ENCODE measurements around the gene LYG2.
"Not testable (repeated sequence)": the region's sequence is repeated elsewhere in the genome, so short reads cannot be mapped to it uniquely, and the experiment has no call there.

Gene LYG2, protein sequence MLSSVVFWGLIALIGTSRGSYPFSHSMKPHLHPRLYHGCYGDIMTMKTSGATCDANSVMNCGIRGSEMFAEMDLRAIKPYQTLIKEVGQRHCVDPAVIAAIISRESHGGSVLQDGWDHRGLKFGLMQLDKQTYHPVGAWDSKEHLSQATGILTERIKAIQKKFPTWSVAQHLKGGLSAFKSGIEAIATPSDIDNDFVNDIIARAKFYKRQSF

DNA sequence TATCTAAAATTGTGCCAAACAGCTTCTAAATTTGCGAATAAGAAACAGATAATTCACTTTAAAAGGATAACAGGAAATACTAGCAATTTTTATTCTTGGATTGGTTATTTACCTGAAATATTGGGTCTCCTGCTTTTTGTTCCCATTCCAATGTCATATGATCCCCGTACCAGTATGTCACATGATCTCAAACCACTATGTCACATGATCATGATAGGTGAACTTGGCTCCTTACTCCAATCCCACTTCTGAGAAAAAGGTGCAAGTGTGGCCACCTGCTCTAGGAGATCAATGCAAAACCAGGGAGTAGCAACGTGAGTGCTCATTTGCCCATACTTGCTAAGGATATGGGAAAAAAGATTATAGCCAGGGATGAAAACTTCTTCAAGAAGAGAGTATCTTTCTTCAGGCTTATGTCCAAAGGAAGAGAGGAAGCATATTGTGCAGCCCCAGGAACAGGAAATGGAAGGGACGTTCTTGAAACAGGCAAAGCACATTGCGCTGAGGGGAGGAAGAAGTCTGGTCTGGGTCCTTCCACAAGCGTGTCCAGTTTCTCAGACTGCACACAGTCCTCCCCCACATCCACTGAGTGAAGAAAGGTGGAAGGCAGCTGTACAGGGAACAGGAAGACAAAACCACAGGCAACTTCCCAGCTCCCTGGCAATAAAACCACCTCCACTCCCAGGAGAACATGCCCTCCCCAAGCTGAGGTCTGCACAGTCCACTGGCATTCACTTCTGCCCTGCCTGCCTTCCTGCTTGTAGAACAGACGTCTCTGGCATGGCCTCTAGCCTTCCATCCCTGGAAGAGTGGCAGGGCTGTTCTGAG, at the start of gene LYG2:
TSS of gene LYG2 (minus strand) at position 176 of the 828 bp plus-strand sequence. CDS start 1,406 bp downstream, outside the sequence.
- DNase-seq = no peak

DNA sequence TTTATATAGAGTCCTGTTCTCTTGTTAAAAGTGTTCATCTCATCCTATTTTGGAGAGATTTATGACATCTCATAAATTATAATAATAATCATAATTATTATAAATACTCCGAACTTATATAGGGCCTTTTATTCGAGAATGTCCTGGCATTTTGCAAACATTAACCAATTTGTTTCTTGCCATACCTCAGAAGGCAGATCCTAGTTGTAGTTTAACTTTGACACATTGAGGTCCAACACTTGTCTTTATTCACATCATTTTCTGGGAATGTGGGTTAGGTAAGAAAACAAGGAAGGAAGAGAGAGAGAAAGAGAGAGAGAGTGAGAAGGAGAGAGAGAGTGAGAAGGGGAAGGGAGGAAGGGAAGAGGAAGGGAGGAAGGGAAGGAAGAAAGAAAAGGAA, 45.6 kb upstream of the LYG2 start, which contains the start of gene LYG1:
TSS of gene LYG1 (minus strand) at position 101 of the 400 bp plus-strand sequence. CDS start 5,527 bp downstream, outside the sequence.
- not testable (repeated sequence) for DNase-seq

DNA sequence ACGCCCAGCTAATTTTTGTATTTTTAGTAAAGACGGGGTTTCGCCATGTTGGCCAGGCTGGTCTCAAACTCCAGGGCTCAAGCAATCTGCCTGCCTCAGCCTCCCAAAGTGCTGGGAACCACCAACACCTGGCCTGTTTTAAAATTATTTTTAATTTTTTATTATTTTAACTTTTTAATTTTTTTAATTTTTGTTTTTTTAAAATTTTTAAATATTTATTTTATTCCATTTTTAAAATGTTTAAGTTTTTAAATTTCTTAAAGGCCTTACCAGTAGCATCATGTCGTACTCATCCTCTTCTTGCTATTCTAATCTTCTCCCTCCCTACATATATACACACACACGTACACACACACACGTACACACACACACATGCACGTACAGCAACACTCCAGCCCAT, 44.1 kb upstream of the LYG2 start:
- no peak for DNase-seq

DNA sequence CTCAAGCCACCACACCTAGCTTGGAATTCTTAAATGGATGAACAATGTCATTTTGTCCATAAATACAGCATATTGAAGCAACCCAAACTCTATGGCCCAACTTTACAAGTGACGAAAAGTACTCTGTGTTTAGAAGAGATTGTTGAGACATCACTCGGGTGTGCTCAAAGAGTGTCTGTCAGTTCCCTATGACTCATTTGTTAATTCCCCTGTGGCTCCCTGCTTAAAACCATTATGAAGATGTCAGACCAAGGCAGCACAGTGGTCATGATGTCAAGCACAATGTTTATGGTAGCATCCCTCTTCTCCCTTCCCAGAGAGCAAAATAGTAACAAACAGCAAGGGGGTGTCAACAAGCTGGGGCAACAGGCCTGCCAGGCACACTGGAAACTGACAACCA, 42.5 kb upstream of the LYG2 start:
- no peak for DNase-seq

DNA sequence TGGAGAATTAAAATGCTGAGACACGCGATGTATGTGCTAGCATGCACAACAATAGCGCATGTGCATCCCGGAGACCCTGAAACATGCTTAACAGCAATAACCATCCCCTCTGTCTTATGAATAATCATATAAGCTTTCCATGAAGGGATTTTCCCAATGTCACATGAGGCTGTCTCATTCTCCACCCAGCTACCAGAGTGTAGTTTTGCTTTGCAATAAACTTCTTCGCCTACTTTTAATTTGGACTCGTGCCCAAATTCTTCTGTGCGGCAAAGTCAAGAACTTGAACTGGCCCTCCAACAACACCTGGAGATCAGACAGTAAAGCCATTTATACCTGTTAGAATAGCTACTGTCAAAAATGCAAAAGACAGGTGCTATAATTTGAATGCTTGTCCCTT, 30.1 kb upstream of the LYG2 start:
- no peak for DNase-seq

DNA sequence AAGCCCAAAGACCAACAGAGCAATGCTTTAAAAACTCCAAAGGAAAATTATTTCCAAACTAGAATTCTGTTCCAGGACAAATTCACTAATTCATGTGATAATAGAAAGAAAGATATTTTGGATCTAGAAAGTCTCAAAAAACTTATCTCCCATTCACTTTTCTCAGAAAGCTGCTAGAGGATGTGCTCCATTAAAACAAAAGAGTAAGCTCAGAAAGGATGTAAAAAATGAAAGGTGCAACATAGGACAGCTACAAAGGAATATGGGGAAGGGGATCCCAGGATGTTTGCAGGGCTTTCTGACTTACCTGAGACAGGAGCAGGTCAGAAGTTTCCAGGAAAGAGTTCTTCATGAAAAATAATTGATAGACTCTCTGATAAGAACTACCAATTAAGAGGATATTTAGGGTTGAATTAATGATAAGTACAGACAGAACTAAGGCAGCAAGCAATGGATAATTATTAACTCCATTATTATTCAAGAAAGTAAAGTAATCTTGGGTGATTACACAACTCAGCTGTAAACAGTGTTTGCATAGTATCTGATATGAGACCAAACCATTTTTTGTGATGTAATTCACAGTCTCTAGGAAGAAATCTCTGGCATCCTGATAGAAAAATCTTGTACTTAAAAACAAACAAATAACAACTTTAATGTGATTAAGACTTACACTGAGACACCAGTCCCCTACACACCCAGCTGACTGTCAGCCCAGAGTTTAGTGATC, 24.7 kb upstream of the LYG2 start:
- no peak for DNase-seq

DNA sequence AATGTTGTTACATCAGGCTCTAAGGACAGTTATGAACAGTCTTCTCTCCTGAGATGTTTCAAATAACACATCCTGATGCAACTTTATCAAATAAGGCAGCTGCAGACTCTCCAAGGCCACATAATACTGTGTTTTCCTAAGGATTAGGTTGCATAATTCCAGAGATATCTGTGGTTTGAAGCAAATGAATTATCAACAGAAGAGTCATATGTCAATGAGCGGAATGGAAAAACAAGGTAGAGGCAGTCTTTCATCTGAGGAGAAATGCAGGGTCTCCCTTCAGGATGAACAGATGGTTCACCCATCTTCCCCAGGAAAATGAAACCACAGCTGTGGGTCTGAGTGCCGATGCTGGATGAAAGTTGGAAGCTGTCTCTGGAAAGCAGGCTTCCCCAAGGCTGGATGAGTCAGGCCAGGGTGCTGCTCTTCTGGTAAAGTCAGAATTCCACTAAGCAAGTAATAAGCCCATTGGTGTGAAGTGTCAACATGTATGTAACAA, 23.4 kb upstream of the LYG2 start:
- DNase-seq = no peak

DNA sequence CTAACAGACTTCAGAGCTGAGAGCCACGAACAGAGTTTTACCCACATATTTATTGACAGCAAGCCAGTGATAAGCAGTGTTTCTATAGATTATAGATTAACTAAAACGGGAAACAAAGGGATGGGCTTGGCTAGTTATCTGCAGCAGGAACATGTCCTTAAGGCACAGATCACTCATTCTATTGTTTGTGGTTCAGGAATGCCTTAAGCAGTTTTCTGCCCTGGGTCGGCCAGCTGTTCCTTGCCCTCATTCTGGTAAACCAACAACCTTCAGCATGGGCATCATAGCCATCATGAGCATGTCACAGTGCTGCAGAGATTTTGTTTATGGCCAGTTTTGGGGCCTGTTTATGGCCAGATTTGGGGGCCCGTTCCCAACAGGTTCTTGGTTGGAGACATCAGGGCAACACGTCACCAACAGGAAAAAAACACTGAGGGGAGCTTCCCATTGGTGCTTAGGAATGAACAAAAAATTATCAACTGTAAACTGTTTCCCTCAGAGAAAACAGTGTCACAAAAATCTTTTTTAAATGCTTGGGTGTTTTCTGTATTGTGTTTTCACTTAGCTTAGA, 22.8 kb upstream of the LYG2 start:
- DNase-seq = not testable (repeated sequence)

DNA sequence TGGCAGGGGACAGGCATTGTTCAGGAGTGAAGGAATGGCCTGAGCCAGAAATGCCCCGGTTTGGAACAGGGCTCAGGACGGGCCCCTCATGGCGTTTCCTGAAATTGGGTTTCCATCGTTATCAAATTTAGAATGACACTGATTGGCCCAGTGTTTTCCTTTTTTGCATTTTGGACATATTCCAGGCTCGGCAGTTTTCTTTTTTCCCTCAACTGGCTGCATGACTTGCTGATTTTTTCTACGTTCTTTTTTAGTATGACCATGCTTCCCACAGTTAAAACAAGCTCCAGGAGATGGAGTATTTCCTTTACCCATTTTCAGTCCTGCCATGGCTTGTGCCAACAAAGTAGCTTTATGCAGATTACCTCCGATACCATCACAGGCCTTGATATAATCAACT, 20.4 kb upstream of the LYG2 start:
- DNase-seq = no peak

DNA sequence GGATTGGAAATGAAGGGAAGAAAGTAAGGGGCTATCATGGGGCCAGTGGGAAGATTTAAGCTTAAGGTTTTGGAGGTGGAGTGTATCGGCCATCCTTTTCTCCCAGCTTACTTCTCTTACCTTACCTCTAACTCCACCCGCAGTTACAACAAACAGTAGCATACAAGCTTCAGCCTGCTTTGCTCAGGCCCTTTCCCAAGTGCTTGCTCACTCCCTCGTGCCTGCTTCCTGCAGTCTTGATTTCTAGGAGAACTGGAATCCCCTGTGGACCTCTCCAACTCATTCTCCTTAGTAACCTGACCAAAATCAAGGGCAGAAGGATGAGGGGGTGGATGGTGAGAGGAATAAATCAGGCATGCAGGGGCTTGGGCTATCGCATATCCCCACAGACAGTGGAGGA, 5.8 kb upstream of the LYG2 start:
- no peak for DNase-seq

DNA sequence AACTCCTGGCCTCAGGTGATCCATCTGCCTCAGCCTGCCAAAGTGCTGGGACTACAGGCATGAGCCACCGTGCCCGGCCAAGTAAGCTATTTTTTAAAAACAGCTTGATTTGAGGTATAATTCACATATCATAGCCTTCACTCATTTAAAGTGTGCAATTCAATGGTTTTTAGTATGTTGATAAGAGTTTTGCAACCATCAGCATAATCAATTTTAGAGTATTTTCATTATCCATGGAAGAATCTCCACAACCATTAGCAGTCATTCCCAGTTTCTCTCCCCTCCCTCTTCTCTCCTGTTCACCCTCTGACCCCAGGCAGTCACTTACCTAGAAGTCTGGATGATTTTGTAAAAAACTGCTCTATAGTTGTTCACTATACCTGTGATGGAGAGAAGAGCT, 4.7 kb upstream of the LYG2 start:
- no peak for DNase-seq

DNA sequence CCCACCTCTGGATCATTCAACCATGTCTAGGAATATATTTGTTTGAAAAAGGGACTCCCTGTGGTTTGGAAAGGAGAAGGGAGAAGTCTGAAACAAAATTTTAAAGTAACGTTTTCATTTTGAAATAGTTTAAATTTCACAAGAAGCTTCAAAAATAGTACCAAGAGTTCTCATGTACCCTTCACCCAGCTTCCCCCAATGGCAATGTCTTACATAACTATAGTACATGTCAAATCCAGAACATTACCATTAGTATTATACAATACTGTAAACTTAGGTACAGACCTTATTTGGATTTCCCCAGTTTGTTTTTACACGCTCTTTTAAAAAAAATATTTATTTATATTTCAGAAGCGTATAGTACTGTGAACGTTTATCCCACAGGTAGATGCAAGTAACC, 4.0 kb upstream of the LYG2 start:
- DNase-seq = no peak

DNA sequence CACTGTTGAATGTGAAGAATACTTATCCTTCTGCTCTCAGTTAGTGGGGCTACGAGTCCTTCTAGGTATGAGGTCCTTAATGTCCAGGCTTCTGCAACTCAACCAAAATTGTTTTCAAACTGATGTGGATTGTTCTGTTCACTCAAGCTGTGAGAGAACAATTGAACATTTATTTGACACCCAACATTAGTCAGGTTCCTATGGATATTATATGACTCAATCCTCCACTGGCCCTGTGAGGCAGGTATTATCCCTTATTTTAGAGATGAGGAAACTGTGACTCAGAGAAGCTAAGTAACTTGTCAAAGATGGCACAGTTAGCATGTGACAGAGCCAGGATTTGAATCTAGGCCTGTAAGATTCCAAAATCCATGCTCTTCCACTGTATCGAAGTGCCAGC, 1.2 kb upstream of the LYG2 start:
- no peak for DNase-seq

DNA sequence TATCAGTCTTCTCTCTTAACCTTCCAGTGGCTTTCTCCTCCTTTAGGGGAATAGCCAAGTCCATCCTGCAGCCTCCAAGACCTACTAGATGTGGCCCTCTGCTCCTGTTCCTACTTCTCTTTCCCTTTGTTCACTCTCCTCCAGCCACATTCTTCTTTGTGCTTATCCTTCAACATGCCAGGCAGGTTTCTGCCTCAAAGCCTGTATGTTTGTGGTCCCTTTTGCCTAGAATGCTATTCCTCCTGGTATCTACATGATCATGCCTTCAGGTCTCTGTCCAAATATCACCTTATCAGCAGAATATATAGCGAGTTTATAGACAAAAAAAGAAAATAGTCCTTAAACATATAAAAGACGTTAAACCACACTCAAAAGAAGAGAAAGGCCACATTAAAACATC, 5.5 kb downstream of the LYG2 start:
- DNase-seq = no peak

DNA sequence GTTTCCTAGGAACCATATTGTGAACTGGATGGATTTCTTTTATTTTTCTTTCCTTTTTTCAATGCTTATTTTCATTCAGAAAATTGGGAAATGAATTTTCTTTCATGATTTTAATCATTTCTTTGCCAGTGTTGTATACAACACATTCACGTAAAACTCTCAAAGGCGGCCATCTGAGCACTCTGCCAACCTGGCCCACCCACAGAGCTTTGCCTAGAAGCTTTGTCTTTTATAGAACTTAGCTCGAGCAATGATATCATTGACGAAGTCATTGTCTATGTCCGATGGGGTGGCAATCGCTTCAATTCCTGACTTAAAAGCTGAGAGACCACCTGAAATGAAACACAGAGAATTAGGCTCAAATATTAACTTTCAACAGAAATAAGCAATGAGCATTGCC, 13.3 kb downstream of the LYG2 start:
- no peak for DNase-seq

DNA sequence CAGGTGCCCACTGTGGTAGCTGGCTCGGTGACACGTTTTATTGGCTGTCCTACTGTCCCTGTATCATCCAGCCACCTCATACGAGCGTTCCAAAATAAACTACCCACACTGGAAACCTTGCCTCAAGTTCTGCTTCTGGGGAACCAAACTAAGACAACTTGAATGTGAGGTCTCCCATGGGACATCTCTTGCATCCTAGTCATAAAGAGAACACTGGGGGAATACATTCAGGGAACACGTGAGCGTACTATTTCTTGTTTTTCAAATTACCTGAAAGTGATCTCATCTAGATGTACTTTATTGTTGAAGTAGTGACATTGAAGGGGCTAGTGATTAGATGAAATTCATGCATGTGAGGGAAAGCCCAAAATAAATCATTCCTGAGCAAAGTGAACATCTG, 15.0 kb downstream of the LYG2 start:
- DNase-seq = no peak

DNA sequence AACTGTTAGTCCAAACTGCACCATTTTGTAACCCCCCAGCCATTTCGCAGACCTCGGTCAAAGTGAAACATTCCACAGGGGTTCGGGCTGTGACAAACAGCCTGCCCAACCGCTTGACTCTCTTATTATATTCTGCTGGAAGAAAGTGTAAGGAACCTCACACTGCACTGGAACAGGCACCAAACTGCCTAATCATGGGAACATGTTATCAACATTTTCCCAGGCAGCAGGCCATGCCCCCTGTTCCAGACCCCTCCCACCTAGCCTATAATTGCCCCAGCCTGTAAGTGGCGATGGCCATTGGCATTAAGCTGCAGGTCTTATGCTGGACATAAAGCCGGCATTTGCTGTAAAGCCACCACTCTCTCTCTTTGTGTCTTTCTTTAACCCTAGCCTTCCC, 16.9 kb downstream of the LYG2 start:
- no peak for DNase-seq

DNA sequence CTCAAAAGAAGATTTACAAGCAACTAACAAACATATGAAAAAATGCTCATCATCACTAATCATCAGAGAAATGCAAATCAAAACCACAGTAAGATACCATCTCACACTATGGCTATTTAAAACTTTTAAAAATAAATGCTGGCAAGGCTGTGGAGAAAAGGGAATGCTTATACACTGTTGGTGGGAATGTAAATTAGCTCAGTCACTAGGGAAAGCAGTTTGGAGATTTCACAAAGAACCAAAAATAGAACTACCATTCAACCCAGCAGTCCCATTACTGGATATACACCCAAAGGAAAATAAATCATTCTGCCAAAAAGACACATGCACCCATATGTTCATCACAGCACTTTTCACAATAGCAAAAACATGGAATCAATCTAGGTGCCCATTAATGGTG, 22.3 kb downstream of the LYG2 start:
- not testable (repeated sequence) for DNase-seq

DNA sequence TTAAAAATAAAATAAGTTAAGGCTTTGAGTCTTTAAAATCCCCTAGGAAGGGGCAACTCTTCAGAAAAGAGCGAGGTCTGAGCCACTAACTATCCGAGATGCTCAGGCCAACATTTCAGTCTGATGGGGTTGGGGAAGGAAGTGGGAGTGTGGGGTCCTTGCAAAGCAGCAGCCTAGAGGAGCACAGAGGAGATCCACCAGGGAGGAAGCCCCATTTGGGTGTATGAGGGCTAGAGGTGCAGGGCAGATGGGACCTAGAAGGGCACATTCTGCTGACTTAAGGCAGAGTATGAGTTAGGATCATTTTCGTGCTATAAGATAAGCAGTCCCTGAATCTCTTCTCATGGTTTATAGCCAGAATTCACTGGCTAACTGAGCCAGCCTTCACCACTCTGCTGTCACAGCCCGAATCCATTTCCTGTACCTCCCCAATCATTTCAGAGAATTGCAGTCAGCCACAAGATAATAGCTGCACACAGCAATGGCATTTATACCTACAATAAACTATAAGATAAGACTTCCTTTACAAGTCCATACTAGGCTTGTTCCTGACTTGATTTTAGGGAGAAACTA, 37.5 kb downstream of the LYG2 start:
- no peak for DNase-seq

DNA sequence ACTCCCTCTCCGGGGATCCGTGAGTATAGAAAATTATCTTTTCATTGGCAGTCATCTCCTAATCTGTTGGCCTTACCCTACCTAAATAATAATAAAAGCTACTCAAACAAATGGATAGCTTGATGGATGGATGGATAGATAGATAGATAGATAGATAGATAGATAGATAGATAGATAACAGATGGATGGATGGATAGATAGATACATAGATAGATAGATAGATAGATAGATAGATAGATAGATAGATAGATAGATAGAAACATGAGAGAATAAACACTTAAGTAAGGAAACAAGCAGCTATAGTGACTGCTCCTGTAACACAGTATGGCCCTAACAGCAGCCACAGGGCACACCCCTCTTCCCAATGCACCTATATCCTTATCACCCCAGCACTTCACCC, 39.4 kb downstream of the LYG2 start:
- no peak for DNase-seq

DNA sequence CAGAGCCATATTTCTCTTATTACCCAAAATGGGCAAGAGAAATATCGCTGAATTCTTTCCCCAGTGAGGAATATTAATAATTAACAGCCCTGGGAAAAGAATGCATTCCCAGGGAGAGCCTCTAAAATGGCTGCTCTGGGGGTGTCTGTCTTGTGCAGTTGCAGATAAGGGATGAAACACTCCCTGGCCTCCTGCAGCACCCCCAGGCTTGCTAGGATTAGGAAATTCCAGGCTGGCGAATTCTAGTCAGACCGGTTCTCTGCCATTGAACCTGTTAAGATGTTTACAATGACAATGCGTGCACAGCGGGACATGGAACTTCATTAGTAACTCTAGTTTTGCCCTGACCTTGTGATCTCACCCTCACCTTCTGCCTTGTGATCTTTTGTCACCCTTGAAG, 50.0 kb downstream of the LYG2 start:
- no peak for DNase-seq

DNA sequence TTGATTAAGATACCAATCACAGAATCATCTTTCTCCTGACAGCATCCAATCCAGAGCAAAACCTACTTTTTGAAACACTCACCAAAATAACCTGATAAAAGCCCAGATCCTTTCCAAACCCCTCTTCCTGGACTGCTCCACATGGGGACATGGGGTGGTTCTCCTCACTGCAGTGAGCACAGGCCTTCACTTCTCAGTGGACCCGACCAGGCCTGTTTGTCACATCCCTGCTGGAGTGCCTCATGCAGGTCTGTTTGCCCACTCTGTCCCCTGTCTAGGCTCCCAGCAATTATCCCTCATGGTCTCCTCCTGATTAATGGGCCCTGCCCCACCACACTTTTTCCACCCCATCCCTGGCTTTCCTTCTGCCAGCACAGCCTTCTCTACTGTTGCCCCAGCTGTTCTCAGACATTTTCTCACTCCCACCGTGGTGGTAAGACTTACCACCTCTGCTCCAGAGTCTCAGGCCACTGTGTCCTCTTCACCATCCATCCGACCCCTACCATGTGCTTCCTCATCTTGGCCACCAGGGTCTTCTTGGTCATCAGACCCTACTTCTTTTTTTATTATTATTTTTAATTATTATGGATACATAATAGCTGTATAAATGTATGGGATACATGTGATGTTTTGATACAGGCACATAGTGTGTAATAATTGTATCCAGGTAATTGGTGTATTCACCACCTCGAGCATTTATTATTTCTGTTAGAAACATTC, 53.3 kb downstream of the LYG2 start:
- DNase-seq = no peak
